DOHH2 (cell line): Measurements from ENCODE around the gene PTPRK.

ENCODE experiments used
- H3F3A ChIP-seq: fragments of 200-600 bp; sonication (generic), shearing (Covaris generic); 2 replicates; pipeline ENCODE4 v1.6.0; 2016; ENCODE audit warnings: antibody characterized with exemption, mild to moderate bottlenecking; ENCODE audit not compliant: control insufficient read depth, insufficient read depth
- H3K27ac ChIP-seq: fragments of 200-600 bp; sonication (generic); 2 replicates; pipeline ENCODE4 v1.5.1; 2014; ENCODE audit warnings: low read depth, mild to moderate bottlenecking, low read length, moderate library complexity
- H3K27me3 ChIP-seq: fragments of 200-600 bp; sonication (generic); 2 replicates; pipeline ENCODE4 v1.6.1; 2014; ENCODE audit warnings: mild to moderate bottlenecking, low read length, mixed read lengths; ENCODE audit not compliant: control insufficient read depth
- H3K36me3 ChIP-seq: fragments of 200-600 bp; sonication (generic); 2 replicates; pipeline ENCODE4 v1.6.1; 2014; ENCODE audit warnings: mild to moderate bottlenecking, low read length, moderate library complexity, mixed read lengths; ENCODE audit not compliant: control insufficient read depth
- H3K4me1 ChIP-seq: fragments of 200-600 bp; sonication (generic); 2 replicates; pipeline ENCODE4 v1.6.1; 2014; ENCODE audit warnings: mild to moderate bottlenecking, low read length, mixed read lengths; ENCODE audit not compliant: control insufficient read depth
- H3K4me2 ChIP-seq: fragments of 200-600 bp; sonication (generic); 2 replicates; pipeline ENCODE4 v1.6.0; 2014; ENCODE audit warnings: mild to moderate bottlenecking, low read length, moderate library complexity
- H3K4me3 ChIP-seq: fragments of 200-600 bp; sonication (generic); 2 replicates; pipeline ENCODE4 v1.5.1; 2014; ENCODE audit warnings: mild to moderate bottlenecking, low read length, mixed read lengths
- H3K79me2 ChIP-seq: fragments of 200-600 bp; sonication (generic); 2 replicates; pipeline ENCODE4 v1.6.1; 2014; ENCODE audit warnings: mild to moderate bottlenecking, low read length, mixed read lengths; ENCODE audit not compliant: control insufficient read depth
- H3K9me2 ChIP-seq: fragments of 200-600 bp; sonication (generic); replicated peaks from 2 replicates; pipeline ENCODE4 v1.6.1; 2014; ENCODE audit warnings: mild to moderate bottlenecking, low read length, mixed read lengths; ENCODE audit not compliant: control insufficient read depth
- H3K9me3 ChIP-seq: fragments of 200-600 bp; sonication (generic); 2 replicates; pipeline ENCODE4 v1.6.1; 2014; ENCODE audit warnings: antibody characterized with exemption, low read length, mixed read lengths; ENCODE audit not compliant: control insufficient read depth, insufficient read depth
- H4K20me1 ChIP-seq: fragments of 200-600 bp; sonication (generic); 2 replicates; pipeline ENCODE4 v1.6.0; 2014; ENCODE audit warnings: low read depth, mild to moderate bottlenecking, antibody characterized with exemption, low read length, moderate library complexity; ENCODE audit not compliant: control insufficient read depth, insufficient read depth
- CTCF ChIP-seq: fragments of 200-600 bp; sonication (generic); IDR thresholded peaks from one replicate; pipeline ENCODE4 v1.5.1; 2014; ENCODE audit warnings: antibody characterized with exemption, mild to moderate bottlenecking, low read depth, low read length; ENCODE audit not compliant: poor library complexity, severe bottlenecking
- EZH2phosphoT487 ChIP-seq: fragments of 200-600 bp; sonication (generic); IDR thresholded peaks from 2 replicates; pipeline ENCODE4 v1.6.1; 2017; ENCODE audit warnings: borderline replicate concordance, mild to moderate bottlenecking, antibody characterized with exemption, low read length, moderate library complexity, mixed read lengths

PTPRK gene

GRCh38 chr6:128335963-128336362 lies 184.4 kb downstream of the PTPRK start:
- Histone ChIP-seq H3K4me2 (no peak overlapping the region), H3K36me3 (no peaks in the 10 kb centered on the region), H3K4me3 (no peak overlapping the region), H3K9me2 (no peaks in the 10 kb centered on the region), H3K27ac (no peak overlapping the region), H3F3A (no peaks in the 10 kb centered on the region), H3K4me1 (no peaks in the 10 kb centered on the region), H4K20me1 (no peaks in the 10 kb centered on the region), H3K9me3 (no peaks in the 10 kb centered on the region), H3K79me2 (no peaks in the 10 kb centered on the region), H3K27me3 (no peaks in the 10 kb centered on the region)
- TF ChIP-seq CTCF: no peak
- no peak for TF ChIP-seq EZH2phosphoT487

GRCh38 chr6:128333581-128334223 lies 186.7 kb downstream of the PTPRK start:
- Histone ChIP-seq H3K4me1 (no peaks in the 10 kb centered on the region), H3K4me3 (no peak overlapping the region), H3F3A (no peaks in the 10 kb centered on the region), H4K20me1 (no peaks in the 10 kb centered on the region), H3K79me2 (no peaks in the 10 kb centered on the region), H3K36me3 (no peaks in the 10 kb centered on the region), H3K27me3 (no peaks in the 10 kb centered on the region), H3K4me2 (no peak overlapping the region), H3K9me3 (no peaks in the 10 kb centered on the region), H3K9me2 (no peaks in the 10 kb centered on the region), H3K27ac (no peak overlapping the region)
- TF ChIP-seq EZH2phosphoT487: no peak
- no peak for TF ChIP-seq CTCF

GRCh38 chr6:128327890-128328289 lies 192.5 kb downstream of the PTPRK start:
- no peaks in the 10 kb centered on the region for H3K36me3 ChIP-seq
- H3K4me3 ChIP-seq: no peak overlapping the region
- no peaks in the 10 kb centered on the region for H4K20me1 ChIP-seq
- TF ChIP-seq CTCF (peak; percentile 73), EZH2phosphoT487 (no peak)
- H3K9me2 ChIP-seq: no peaks in the 10 kb centered on the region
- H3K79me2 ChIP-seq: no peaks in the 10 kb centered on the region
- no peaks in the 10 kb centered on the region for H3K4me1 ChIP-seq
- no peak overlapping the region for H3K4me2 ChIP-seq
- no peak overlapping the region for H3K27ac ChIP-seq
- H3F3A ChIP-seq: no peaks in the 10 kb centered on the region
- no peaks in the 10 kb centered on the region for H3K9me3 ChIP-seq
- no peaks in the 10 kb centered on the region for H3K27me3 ChIP-seq

GRCh38 chr6:128323011-128323410 lies 197.4 kb downstream of the PTPRK start:
- Histone ChIP-seq H4K20me1 (no peaks in the 10 kb centered on the region), H3K4me2 (no peak overlapping the region), H3K9me2 (no peaks in the 10 kb centered on the region), H3K36me3 (no peaks in the 10 kb centered on the region), H3K27ac (no peak overlapping the region), H3F3A (no peaks in the 10 kb centered on the region), H3K4me3 (no peak overlapping the region), H3K4me1 (no peaks in the 10 kb centered on the region), H3K79me2 (no peaks in the 10 kb centered on the region), H3K9me3 (no peaks in the 10 kb centered on the region), H3K27me3 (no peaks in the 10 kb centered on the region)
- TF ChIP-seq EZH2phosphoT487 (no peak), CTCF (no peak)
